ENCODE results near the gene ZNF710. TPM values are rescaled to one million over a fixed set of nuclear protein-coding genes. Genes with fewer than 3 reads are reported as not detected.

ZNF710 gene
- total and polyA plus RNA-seq, 2 of the 13 experiments (the other 11 are each of a cell fraction or from before 2014, with no cell fraction given), result 4.7 to 20.6 TPM

DNA sequence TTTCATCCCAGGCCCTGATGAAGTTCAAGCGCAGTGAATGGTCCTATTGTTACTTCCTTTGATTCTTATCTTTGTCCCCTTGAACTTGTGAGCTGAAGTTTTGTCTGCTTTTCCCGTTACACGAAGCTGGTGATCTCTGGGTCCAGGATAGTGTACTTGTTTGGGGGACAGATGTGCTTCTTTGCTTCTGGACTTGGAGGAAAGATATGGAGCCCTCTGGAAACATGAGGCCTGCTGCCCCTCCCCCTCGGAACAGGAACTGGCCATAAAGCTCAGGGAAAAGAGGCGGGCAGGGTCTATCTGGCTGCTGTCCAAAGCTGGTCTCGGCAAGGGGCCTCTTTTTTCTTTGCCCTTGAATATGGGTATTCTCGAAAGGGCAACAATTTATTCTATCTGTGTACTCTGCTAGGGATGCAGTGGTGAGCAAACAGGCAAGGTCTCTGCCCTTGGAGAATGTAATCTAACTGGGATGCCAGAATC is 53.5 kb downstream of the ZNF710 start (continued):
- TF ChIP-seq ZNF772 (CRISPR knock-in tag; IDR thresholded peaks at IDR 0.05) (peak; percentile 72; the same call in 1 of the 2 replicates), YEATS4 (CRISPR knock-in tag; IDR thresholded peaks at IDR 0.05; ENCODE audit: borderline replicate concordance) (peak; percentile 36; the same call in 1 of the 2 replicates), ARNT2 (CRISPR knock-in tag; IDR thresholded peaks at IDR 0.05; ENCODE audit: low read depth) (0 out of 2 replicates have a peak, but pooled peaks have one; percentile 54), FIP1L1 (IDR thresholded peaks at IDR 0.05; ENCODE audit: borderline replicate concordance, insufficient read depth, low read depth, low read length) (no peak), ZNF878 (CRISPR knock-in tag; IDR thresholded peaks at IDR 0.05) (peak; percentile 59; the same call in 1 of the 2 replicates), ARNT (IDR thresholded peaks at IDR 0.05) (no peak), PHF21A (CRISPR knock-in tag; IDR thresholded peaks at IDR 0.05) (peak; percentile 77), SRF (IDR thresholded peaks at IDR 0.05; ENCODE audit: low read depth, low read length) (peak; percentile 59), ETV5 (CRISPR knock-in tag; IDR thresholded peaks at IDR 0.05; ENCODE audit: borderline replicate concordance) (0 out of 2 replicates have a peak, but pooled peaks have one; percentile 54), HMG20B (CRISPR knock-in tag; conservative IDR thresholded peaks at IDR 0.05) (0 out of 2 replicates have a peak, but pooled peaks have one; percentile 47), SALL2 (CRISPR knock-in tag; IDR thresholded peaks at IDR 0.05) (0 out of 2 replicates have a peak, but pooled peaks have one; percentile 21), ZNF724P (CRISPR knock-in tag; IDR thresholded peaks at IDR 0.05; ENCODE audit: borderline replicate concordance) (no peak), TCF7 (IDR thresholded peaks at IDR 0.05; ENCODE audit: low read depth) (0 out of 2 replicates have a peak, but pooled peaks have one; percentile 6), ZNF563 (CRISPR knock-in tag; IDR thresholded peaks at IDR 0.05) (no peak)
- TF ChIP-seq, protein P1, sequence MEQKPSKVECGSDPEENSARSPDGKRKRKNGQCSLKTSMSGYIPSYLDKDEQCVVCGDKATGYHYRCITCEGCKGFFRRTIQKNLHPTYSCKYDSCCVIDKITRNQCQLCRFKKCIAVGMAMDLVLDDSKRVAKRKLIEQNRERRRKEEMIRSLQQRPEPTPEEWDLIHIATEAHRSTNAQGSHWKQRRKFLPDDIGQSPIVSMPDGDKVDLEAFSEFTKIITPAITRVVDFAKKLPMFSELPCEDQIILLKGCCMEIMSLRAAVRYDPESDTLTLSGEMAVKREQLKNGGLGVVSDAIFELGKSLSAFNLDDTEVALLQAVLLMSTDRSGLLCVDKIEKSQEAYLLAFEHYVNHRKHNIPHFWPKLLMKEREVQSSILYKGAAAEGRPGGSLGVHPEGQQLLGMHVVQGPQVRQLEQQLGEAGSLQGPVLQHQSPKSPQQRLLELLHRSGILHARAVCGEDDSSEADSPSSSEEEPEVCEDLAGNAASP (CRISPR knock-in tag; IDR thresholded peaks at IDR 0.05; ENCODE audit: borderline replicate concordance), result peak; percentile 19; the same call in 1 of the 2 replicates
- TF ChIP-seq, protein P2, sequence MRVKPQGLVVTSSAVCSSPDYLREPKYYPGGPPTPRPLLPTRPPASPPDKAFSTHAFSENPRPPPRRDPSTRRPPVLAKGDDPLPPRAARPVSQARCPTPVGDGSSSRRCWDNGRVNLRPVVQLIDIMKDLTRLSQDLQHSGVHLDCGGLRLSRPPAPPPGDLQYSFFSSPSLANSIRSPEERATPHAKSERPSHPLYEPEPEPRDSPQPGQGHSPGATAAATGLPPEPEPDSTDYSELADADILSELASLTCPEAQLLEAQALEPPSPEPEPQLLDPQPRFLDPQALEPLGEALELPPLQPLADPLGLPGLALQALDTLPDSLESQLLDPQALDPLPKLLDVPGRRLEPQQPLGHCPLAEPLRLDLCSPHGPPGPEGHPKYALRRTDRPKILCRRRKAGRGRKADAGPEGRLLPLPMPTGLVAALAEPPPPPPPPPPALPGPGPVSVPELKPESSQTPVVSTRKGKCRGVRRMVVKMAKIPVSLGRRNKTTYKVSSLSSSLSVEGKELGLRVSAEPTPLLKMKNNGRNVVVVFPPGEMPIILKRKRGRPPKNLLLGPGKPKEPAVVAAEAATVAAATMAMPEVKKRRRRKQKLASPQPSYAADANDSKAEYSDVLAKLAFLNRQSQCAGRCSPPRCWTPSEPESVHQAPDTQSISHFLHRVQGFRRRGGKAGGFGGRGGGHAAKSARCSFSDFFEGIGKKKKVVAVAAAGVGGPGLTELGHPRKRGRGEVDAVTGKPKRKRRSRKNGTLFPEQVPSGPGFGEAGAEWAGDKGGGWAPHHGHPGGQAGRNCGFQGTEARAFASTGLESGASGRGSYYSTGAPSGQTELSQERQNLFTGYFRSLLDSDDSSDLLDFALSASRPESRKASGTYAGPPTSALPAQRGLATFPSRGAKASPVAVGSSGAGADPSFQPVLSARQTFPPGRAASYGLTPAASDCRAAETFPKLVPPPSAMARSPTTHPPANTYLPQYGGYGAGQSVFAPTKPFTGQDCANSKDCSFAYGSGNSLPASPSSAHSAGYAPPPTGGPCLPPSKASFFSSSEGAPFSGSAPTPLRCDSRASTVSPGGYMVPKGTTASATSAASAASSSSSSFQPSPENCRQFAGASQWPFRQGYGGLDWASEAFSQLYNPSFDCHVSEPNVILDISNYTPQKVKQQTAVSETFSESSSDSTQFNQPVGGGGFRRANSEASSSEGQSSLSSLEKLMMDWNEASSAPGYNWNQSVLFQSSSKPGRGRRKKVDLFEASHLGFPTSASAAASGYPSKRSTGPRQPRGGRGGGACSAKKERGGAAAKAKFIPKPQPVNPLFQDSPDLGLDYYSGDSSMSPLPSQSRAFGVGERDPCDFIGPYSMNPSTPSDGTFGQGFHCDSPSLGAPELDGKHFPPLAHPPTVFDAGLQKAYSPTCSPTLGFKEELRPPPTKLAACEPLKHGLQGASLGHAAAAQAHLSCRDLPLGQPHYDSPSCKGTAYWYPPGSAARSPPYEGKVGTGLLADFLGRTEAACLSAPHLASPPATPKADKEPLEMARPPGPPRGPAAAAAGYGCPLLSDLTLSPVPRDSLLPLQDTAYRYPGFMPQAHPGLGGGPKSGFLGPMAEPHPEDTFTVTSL (CRISPR knock-in tag; IDR thresholded peaks at IDR 0.05; ENCODE audit: borderline replicate concordance), result 0 out of 2 replicates have a peak, but pooled peaks have one; percentile 13
- TF ChIP-seq, protein P3, sequence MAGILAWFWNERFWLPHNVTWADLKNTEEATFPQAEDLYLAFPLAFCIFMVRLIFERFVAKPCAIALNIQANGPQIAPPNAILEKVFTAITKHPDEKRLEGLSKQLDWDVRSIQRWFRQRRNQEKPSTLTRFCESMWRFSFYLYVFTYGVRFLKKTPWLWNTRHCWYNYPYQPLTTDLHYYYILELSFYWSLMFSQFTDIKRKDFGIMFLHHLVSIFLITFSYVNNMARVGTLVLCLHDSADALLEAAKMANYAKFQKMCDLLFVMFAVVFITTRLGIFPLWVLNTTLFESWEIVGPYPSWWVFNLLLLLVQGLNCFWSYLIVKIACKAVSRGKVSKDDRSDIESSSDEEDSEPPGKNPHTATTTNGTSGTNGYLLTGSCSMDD (CRISPR knock-in tag; IDR thresholded peaks at IDR 0.05), result no peak
- TF ChIP-seq, protein P4, sequence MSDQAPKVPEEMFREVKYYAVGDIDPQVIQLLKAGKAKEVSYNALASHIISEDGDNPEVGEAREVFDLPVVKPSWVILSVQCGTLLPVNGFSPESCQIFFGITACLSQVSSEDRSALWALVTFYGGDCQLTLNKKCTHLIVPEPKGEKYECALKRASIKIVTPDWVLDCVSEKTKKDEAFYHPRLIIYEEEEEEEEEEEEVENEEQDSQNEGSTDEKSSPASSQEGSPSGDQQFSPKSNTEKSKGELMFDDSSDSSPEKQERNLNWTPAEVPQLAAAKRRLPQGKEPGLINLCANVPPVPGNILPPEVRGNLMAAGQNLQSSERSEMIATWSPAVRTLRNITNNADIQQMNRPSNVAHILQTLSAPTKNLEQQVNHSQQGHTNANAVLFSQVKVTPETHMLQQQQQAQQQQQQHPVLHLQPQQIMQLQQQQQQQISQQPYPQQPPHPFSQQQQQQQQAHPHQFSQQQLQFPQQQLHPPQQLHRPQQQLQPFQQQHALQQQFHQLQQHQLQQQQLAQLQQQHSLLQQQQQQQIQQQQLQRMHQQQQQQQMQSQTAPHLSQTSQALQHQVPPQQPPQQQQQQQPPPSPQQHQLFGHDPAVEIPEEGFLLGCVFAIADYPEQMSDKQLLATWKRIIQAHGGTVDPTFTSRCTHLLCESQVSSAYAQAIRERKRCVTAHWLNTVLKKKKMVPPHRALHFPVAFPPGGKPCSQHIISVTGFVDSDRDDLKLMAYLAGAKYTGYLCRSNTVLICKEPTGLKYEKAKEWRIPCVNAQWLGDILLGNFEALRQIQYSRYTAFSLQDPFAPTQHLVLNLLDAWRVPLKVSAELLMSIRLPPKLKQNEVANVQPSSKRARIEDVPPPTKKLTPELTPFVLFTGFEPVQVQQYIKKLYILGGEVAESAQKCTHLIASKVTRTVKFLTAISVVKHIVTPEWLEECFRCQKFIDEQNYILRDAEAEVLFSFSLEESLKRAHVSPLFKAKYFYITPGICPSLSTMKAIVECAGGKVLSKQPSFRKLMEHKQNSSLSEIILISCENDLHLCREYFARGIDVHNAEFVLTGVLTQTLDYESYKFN (CRISPR knock-in tag; conservative IDR thresholded peaks at IDR 0.05), result peak; percentile 91

Measured in HepG2 (cell line).